ENCODE results near the gene AHCYL1. TPM values are rescaled to one million over a fixed set of nuclear protein-coding genes. Genes with fewer than 3 reads are reported as not detected.

The AHCYL1 gene
- total RNA-seq, 1 experiment from 2014 or later, result 89.0 TPM

DNA sequence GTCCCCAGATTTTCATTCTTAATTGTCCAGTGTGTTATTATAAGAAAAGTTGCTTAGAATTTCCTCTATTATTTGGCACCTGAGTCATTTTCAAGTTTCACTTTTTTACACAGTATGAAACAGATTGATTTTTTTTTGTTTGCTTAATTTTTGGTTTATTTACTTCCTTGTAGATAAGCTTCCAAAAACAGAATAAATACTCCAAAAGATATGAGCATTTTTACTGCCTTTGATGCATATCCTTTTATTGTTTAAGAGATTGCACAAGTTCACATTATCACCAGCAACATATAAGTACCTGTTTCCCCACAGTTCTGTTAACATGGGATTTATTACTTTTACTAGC, 36.3 kb upstream of the AHCYL1 start:
- no peak overlapping the region for H2BK20ac ChIP-seq (ENCODE audit: low read depth, low read length, poor library complexity, severe bottlenecking)
- H3K4me2 ChIP-seq (ENCODE audit: insufficient read depth, insufficient read length, low read length), result no peak overlapping the region
- no peak overlapping the region for H4K5ac ChIP-seq (ENCODE audit: insufficient read length, low read depth, low read length)
- Mint-ChIP-seq H3K27ac (no peak overlapping the region), H3K4me1 (peaks cover 6 to 7% of the 10 kb centered on the region in 2 experiments), H3K36me3 (ENCODE audit: insufficient read depth in 1 of 3, low read depth in 3 of 3) (no peaks in the 10 kb centered on the region), H3K9me3 (no peaks in the 10 kb centered on the region), H3K4me3 (no peak overlapping the region), H3K27me3 (ENCODE audit: low read depth) (peaks cover 8% of the 10 kb centered on the region)
- no peak for TF ChIP-seq CTCF (conservative IDR thresholded peaks at IDR 0.05)
- no peak overlapping the region for H3K56ac ChIP-seq (ENCODE audit: insufficient read length, low read depth, low read length)
- no peak overlapping the region for H3T11ph ChIP-seq (ENCODE audit: low read length)
- H3K4ac ChIP-seq (ENCODE audit: low read depth, low read length), result no peak overlapping the region
- no peak overlapping the region for H2AK5ac ChIP-seq (ENCODE audit: insufficient read length, low read length)
- no peak overlapping the region for H2BK12ac ChIP-seq (ENCODE audit: insufficient read length, low read depth, low read length)
- peaks cover 2% of the 10 kb centered on the region; the same call in 1 of the 2 replicates for H3K4me1 ChIP-seq (ENCODE audit: insufficient read depth, low read length)
- no peak overlapping the region for H4K91ac ChIP-seq (ENCODE audit: insufficient read length, low read depth, low read length)
- H4K20me1 ChIP-seq (ENCODE audit: control insufficient read depth, insufficient read depth, insufficient read length), result no peaks in the 10 kb centered on the region
- H4K8ac ChIP-seq (replicated peaks; ENCODE audit: insufficient read length, low read depth, low read length), result no peak overlapping the region
- no peak overlapping the region for H3K9ac ChIP-seq (ENCODE audit: extremely low read depth, insufficient read length, low read length)
- no peak overlapping the region for H3K18ac ChIP-seq (ENCODE audit: insufficient read length, low read depth, low read length)
- no peaks in the 10 kb centered on the region for H3K9me3 ChIP-seq (ENCODE audit: control insufficient read depth, low read depth, low read length)
- no peak overlapping the region for H3K23ac ChIP-seq (ENCODE audit: insufficient read length, low read depth, low read length)
- no peak overlapping the region for H2BK15ac ChIP-seq (ENCODE audit: low read depth, low read length)
- no peak overlapping the region for H2BK5ac ChIP-seq (ENCODE audit: insufficient read length, low read length)
- H3K27me3 ChIP-seq (ENCODE audit: insufficient read depth, low read length), result no peaks in the 10 kb centered on the region
- no peaks in the 10 kb centered on the region for H3K79me1 ChIP-seq (ENCODE audit: insufficient read depth, low read depth, low read length, poor library complexity, severe bottlenecking)
- no peak overlapping the region for H3K14ac ChIP-seq (ENCODE audit: insufficient read depth, low read length)
- H2AFZ ChIP-seq (ENCODE audit: low read length), result no peak overlapping the region
- no peak for DNase-seq
- no peaks in the 10 kb centered on the region for H3K23me2 ChIP-seq (ENCODE audit: insufficient read length, low read depth, low read length, poor library complexity, severe bottlenecking)
- H2BK120ac ChIP-seq (ENCODE audit: low read depth, low read length, poor library complexity, severe bottlenecking), result no peak overlapping the region
- no peak overlapping the region for H3K27ac ChIP-seq (ENCODE audit: insufficient read length, low read depth, low read length)
- H3K79me2 ChIP-seq (ENCODE audit: insufficient read depth, low read length), result no peaks in the 10 kb centered on the region

All from H9 (cell line).